B cell (primary cell): ENCODE data around the gene ZFP1. TPM values are rescaled to one million over a fixed set of nuclear protein-coding genes. Genes with fewer than 3 reads are reported as not detected.
"Not testable (repeated sequence)": the region's sequence is repeated elsewhere in the genome, so short reads cannot be mapped to it uniquely, and the experiment has no call there.

Experiments
- ATAC-seq: fragments of 200-7000 bp; cut with Tn5 transposase; one replicate; pipeline ENCODE4 v1.10.0; 2021; ENCODE audit warnings: low read depth, mild to moderate bottlenecking, moderate number of reproducible peaks, moderate library complexity
- CTCF ChIA-PET: fragments of 350-600 bp; sonication (Branson Sonifier 250); formaldehyde crosslinking; loops from one replicate; lab custom pipeline; 2021; ENCODE audit warnings: antibody characterized with exemption, inconsistent platforms; lab: Charles Lee
- POLR2A ChIA-PET: fragments of 350-600 bp; sonication (Branson Sonifier 250); formaldehyde crosslinking; loops from one replicate; lab custom pipeline; 2021; ENCODE audit warnings: antibody characterized with exemption; lab: Charles Lee
- DNase-seq: peaks from one replicate; pipeline ENCODE4 v3.0.0; 2013
- H2AFZ ChIP-seq: 2 replicates; pipeline ENCODE4 v1.6.1; 2012; ENCODE audit warnings: mild to moderate bottlenecking, low read depth, low read length; ENCODE audit not compliant: insufficient read depth, poor library complexity, severe bottlenecking
- H3K27ac ChIP-seq, 2 donors: 1 replicate in 1 of 2; 2 replicates in 1 of 2; pipeline ENCODE4 v1.5.1; 2012 to 2013; ENCODE audit warnings: low read length in 2 of 2, mild to moderate bottlenecking in 2 of 2, moderate library complexity in 1 of 2
- H3K27me3 ChIP-seq, 4 experiments: fragments of 200-600 bp in 1 of 4; sonication (generic) in 1 of 4; replicated peaks in 1 of 4; 1 replicate in 2 of 4; 2 replicates in 2 of 4; pipeline versions ENCODE4 v1.6.1 to v1.7.0; 2013 to 2016; ENCODE audit warnings: low read length in 3 of 4, mild to moderate bottlenecking in 2 of 4, mixed read lengths in 1 of 4, moderate library complexity in 1 of 4; ENCODE audit not compliant: insufficient read depth in 4 of 4, control insufficient read depth in 3 of 4; ENCODE audit errors: control extremely low read depth in 1 of 4
- H3K36me3 ChIP-seq, 2 experiments: replicated peaks in 1 of 2; 1 replicate in 1 of 2; 2 replicates in 1 of 2; pipeline versions ENCODE4 v1.6.1 to v1.7.1; 2013; ENCODE audit warnings: low read length in 1 of 2; ENCODE audit not compliant: insufficient read depth in 2 of 2, control insufficient read depth in 1 of 2; ENCODE audit errors: control extremely low read depth in 1 of 2, extremely low read depth in 1 of 2
- H3K4me1 ChIP-seq, 2 donors: fragments of 200-600 bp in 1 of 2; sonication (generic) in 1 of 2; 1 replicate in 1 of 2; 2 replicates in 1 of 2; pipeline versions ENCODE4 v1.5.1 to v1.6.1; 2013 to 2017; ENCODE audit warnings: low read length in 2 of 2; ENCODE audit not compliant: control insufficient read depth in 2 of 2, insufficient read depth in 2 of 2
- H3K4me2 ChIP-seq: replicated peaks from 2 replicates; pipeline ENCODE3; 2012; ENCODE audit warnings: mild to moderate bottlenecking, low read depth, low read length; ENCODE audit not compliant: poor library complexity, severe bottlenecking
- H3K4me3 ChIP-seq, 5 experiments: fragments of 200-600 bp in 1 of 5; sonication (generic) in 1 of 5; 1 replicate in 3 of 5; 2 replicates in 2 of 5; pipeline versions ENCODE4 v1.5.1 to v1.7.0; 2011 to 2016; ENCODE audit warnings: low read length in 4 of 5, mild to moderate bottlenecking in 4 of 5, low read depth in 2 of 5, control low read depth in 1 of 5, moderate library complexity in 1 of 5; ENCODE audit not compliant: insufficient read depth in 1 of 5; ENCODE audit errors: control extremely low read depth in 1 of 5, extremely low read depth in 1 of 5
- H3K79me2 ChIP-seq: fragments of 200-600 bp; sonication (generic); one replicate; pipeline ENCODE4 v1.6.0; 2016; ENCODE audit warnings: low read length; ENCODE audit not compliant: control insufficient read depth, insufficient read depth
- H3K9ac ChIP-seq: fragments of 200-600 bp; sonication (generic); 2 replicates; pipeline ENCODE4 v1.6.1; 2017; ENCODE audit warnings: mild to moderate bottlenecking, low read length, moderate library complexity
- H3K9me3 ChIP-seq, 3 donors: one replicate each; pipeline versions ENCODE4 v1.6.1 to v1.7.1; 2013; ENCODE audit warnings: low read length in 2 of 3; ENCODE audit not compliant: control insufficient read depth in 2 of 3, insufficient read depth in 1 of 3; ENCODE audit errors: control extremely low read depth in 1 of 3
- H4K20me1 ChIP-seq: 2 replicates; pipeline ENCODE4 v1.6.0; 2012; ENCODE audit warnings: mild to moderate bottlenecking, low read length; ENCODE audit not compliant: insufficient read depth, control insufficient read depth, poor library complexity, severe bottlenecking
- H3K27ac Mint-ChIP-seq: one replicate; pipeline ENCODE4 v1.8.0; 2021; ENCODE audit warnings: mixed read lengths
- H3K27me3 Mint-ChIP-seq: one replicate; pipeline ENCODE4 v1.8.0; 2021; ENCODE audit warnings: mixed read lengths
- H3K4me1 Mint-ChIP-seq: one replicate; pipeline ENCODE4 v1.8.0; 2021; ENCODE audit warnings: mixed read lengths
- H3K4me3 Mint-ChIP-seq: one replicate; pipeline ENCODE4 v1.8.0; 2021; ENCODE audit warnings: mixed read lengths
- H3K9me3 Mint-ChIP-seq: one replicate; pipeline ENCODE4 v1.8.0; 2022; ENCODE audit warnings: mixed read lengths; ENCODE audit not compliant: insufficient read depth
- CTCF ChIP-seq: fragments of 200-600 bp; IDR thresholded peaks from one replicate; pipeline ENCODE4 v1.8.0; 2022; ENCODE audit warnings: antibody characterized with exemption, mild to moderate bottlenecking
- EZH2 ChIP-seq: IDR thresholded peaks from 2 replicates; pipeline ENCODE4 v1.6.1; 2012; ENCODE audit warnings: borderline replicate concordance, low read depth, mild to moderate bottlenecking, moderate library complexity, low read length; ENCODE audit not compliant: insufficient read depth, poor library complexity, severe bottlenecking
- WGBS: methylation state at CpG from one replicate; pipeline ENCODE4 v1.1.5; 2013; ENCODE audit warnings: missing lambda C conversion rate; ENCODE audit not compliant: insufficient coverage; 5-methylcytosine and 5-hydroxymethylcytosine counted together
- intact Hi-C: fragments of 100-400 bp; cut with micrococcal nuclease; formaldehyde crosslinking; loops from one replicate; pipeline ENCODE4 v1.10.0; 2022
- polyA plus RNA-seq: library from polyadenylated mRNA; depleted of rRNA; stranded (reverse); fragments of >200 nt; gene quantifications from 2 replicates; pipeline ENCODE4 v1.2.3, GENCODE V29; 2012
- total RNA-seq, 2 donors: library from RNA; stranded (reverse); fragments of 120-200 nt in 1 of 2; gene quantifications; 1 replicate in 1 of 2; 2 replicates in 1 of 2; pipeline versions ENCODE4 v1.2.3 to v1.2.4, GENCODE V29; 2013 to 2022

The ZFP1 gene
- total and polyA plus RNA-seq, 2 donors (not counting 1 experiment from before 2014, with no cell fraction given), result 3.4 to 13.4 TPM

- no peaks in the 10 kb centered on the region for H3K36me3 ChIP-seq
- peaks cover 10% of the 10 kb centered on the region for H3K4me1 Mint-ChIP-seq
- no peaks in the 10 kb centered on the region for H4K20me1 ChIP-seq
- H3K79me2 ChIP-seq, result no peaks in the 10 kb centered on the region
- no peak overlapping the region for H3K4me3 ChIP-seq
- intact Hi-C loops, result no loop called here
- ChIA-PET POLR2A (no interaction called here), CTCF (interaction anchor here (0.6 to 1.5 kb wide), 2 partner anchors 18 to 567 kb away, joined by 3 to 4 read pairs; no protein-coding TSS in a partner anchor)
- no peak overlapping the region for H3K27ac Mint-ChIP-seq
- no peak overlapping the region for H3K4me3 Mint-ChIP-seq
- 86% methylated on average over 13 of the region's 13 CpGs for WGBS
- peaks cover 24% of the 10 kb centered on the region for H3K27me3 Mint-ChIP-seq
- H3K9me3 Mint-ChIP-seq, result no peaks in the 10 kb centered on the region
- peaks cover 0 to 8% (median 0%) of the 10 kb centered on the region in 3 donors for H3K9me3 ChIP-seq
- peaks cover 9 to 11% of the 10 kb centered on the region in 2 donors for H3K4me1 ChIP-seq
- H3K27ac ChIP-seq, result no peak overlapping the region
- ATAC-seq, result no peak
- DNase-seq, result no peak
- H2AFZ ChIP-seq, result no peak overlapping the region
- TF ChIP-seq CTCF (no peak), EZH2 (no peak)
- H3K4me2 ChIP-seq, result no peak overlapping the region
- H3K9ac ChIP-seq, result no peak overlapping the region
- peaks cover 0 to 35% (median 7%) of the 10 kb centered on the region in 4 experiments for H3K27me3 ChIP-seq
Measured at GRCh38 chr16:75203667-75204409, 55.5 kb downstream of the ZFP1 start.

GRCh38 chr16:75204410-75204758, 56.1 kb downstream of the ZFP1 start:
- POLR2A ChIA-PET, result no interaction called here
- Histone ChIP-seq H3K4me1 (peaks cover 9% of the 10 kb centered on the region in 2 donors), H2AFZ (no peak overlapping the region), H3K9me3 (peaks cover 0 to 14% (median 0%) of the 10 kb centered on the region in 3 donors), H3K27me3 (peaks cover 0 to 34% (median 7%) of the 10 kb centered on the region in 4 experiments), H3K36me3 (no peaks in the 10 kb centered on the region), H3K4me2 (no peak overlapping the region), H3K9ac (no peak overlapping the region), H3K79me2 (no peaks in the 10 kb centered on the region), H4K20me1 (no peaks in the 10 kb centered on the region), H3K27ac (no peak overlapping the region), H3K4me3 (no peak overlapping the region)
- Mint-ChIP-seq H3K9me3 (no peaks in the 10 kb centered on the region), H3K4me1 (peaks cover 10% of the 10 kb centered on the region), H3K27me3 (peaks cover 21% of the 10 kb centered on the region), H3K4me3 (no peak overlapping the region), H3K27ac (no peak overlapping the region)
- CTCF ChIA-PET, result interaction anchor here (0.6 to 1.5 kb wide), 2 partner anchors 18 to 566 kb away, joined by 3 to 4 read pairs; no protein-coding TSS in a partner anchor
- TF ChIP-seq CTCF (no peak), EZH2 (no peak)
- WGBS, result 95% methylated on average over 2 of the region's 6 CpGs
- DNase-seq (no peak), ATAC-seq (no peak)
- intact Hi-C loops, result no loop called here

GRCh38 chr16:75204905-75205304, 56.6 kb downstream of the ZFP1 start:
- DNase-seq, H3K9me3 Mint-ChIP-seq, H3K4me1 ChIP-seq, H2AFZ ChIP-seq, H3K36me3 ChIP-seq, H3K4me2 ChIP-seq, H3K4me1 Mint-ChIP-seq, ATAC-seq, POLR2A ChIA-PET, H3K27ac Mint-ChIP-seq, H3K9ac ChIP-seq, intact Hi-C loops, H3K4me3 ChIP-seq, H3K79me2 ChIP-seq, H4K20me1 ChIP-seq, H3K4me3 Mint-ChIP-seq, H3K27ac ChIP-seq: not testable (repeated sequence)
- CTCF ChIA-PET, result interaction anchor here (0.6 to 1.5 kb wide), 2 partner anchors 17 to 566 kb away, joined by 3 to 4 read pairs; no protein-coding TSS in a partner anchor
- peaks cover 0 to 34% (median 7%) of the 10 kb centered on the region in 4 experiments for H3K27me3 ChIP-seq
- H3K9me3 ChIP-seq, result peaks cover 0 to 13% (median 0%) of the 10 kb centered on the region in 3 donors
- no CpG with 5 or more reads among the region's 20 CpGs for WGBS
- peaks cover 20% of the 10 kb centered on the region for H3K27me3 Mint-ChIP-seq
